HG03342 (cell line): ENCODE measurements around the gene GOLPH3.
"Not testable (repeated sequence)": the region's sequence is repeated elsewhere in the genome, so short reads cannot be mapped to it uniquely, and the experiment has no call there.

ENCODE experiments used
- ATAC-seq: cut with Tn5 transposase; IDR thresholded peaks from one replicate; pipeline ENCODE4 v1.9.1; 2021; ENCODE audit warnings: mild to moderate bottlenecking, moderate library complexity; ENCODE audit not compliant: unreplicated experiment

Gene GOLPH3

DNA sequence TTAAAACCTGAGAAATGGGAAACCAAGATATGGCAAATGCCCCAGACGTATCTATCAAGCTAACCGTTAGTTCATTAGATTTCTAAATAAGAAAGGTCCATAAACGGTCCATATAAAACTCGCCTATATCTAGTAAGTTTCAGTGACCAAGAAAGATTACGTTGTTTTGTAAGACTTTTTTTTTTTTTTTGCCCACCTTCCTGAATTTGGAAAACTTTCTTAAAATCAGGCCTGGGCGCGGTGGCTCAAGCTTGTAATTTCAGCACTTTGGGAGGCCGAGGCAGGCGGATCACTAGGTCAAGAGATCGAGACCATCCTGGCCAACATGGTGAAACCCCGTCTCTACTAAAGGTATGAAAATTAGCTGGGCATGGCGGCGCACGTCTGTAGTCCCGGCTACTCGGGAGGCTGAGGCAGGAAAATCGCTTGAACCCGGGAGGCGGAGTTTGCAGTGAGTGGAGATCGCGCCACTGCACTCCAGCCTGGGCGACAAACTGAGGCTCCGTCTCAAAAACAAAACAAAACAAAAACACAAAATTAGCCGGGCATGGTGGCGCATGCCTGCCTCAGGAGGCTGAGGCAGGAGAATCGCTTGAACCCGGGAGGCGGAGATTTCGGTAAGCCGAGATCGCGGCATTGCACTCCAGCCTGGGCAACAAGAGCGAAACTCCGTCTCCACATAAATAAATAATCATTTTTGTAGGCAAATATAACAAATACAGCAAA is 1.8 kb downstream of the GOLPH3 start:
- not testable (repeated sequence) for ATAC-seq

DNA sequence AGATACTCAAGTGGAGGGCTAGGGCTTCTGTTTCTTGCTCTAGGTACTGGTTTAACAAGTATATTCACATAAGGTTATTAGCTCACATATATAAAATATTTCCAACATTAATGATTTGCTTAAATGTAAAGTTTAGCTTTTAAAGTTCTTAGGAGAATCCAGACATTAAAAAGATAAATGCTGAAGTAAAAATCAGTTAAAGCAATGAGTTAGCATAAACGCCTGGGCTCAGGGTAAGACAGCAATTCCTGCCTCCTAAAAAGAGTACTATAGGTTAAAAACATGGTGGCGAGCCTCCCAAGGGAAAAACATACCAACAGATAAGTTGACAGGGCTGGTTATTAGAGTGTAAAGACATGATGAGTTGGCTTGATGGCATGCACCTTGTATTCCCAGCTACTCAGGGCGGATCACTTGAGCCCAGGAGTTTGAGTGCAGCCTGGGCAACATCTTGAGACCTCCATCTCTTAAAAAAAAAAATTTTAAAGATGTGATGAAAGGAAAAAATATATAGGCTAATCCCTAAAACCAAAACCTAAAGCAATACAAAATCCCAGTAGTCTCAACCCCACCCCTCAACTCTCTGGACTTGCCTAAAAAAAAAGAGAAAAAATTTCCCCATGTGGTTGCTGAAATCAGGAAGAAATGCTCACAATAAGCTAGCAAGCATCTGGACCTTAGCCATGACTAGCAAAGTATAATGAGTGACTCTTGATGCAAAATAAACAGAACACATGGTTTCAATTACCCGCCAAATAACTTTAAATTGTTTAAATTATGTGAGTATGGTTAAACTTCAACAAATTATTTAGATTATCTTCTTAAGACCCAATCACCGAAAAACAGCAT is 3.6 kb downstream of the GOLPH3 start:
- ATAC-seq: no peak

DNA sequence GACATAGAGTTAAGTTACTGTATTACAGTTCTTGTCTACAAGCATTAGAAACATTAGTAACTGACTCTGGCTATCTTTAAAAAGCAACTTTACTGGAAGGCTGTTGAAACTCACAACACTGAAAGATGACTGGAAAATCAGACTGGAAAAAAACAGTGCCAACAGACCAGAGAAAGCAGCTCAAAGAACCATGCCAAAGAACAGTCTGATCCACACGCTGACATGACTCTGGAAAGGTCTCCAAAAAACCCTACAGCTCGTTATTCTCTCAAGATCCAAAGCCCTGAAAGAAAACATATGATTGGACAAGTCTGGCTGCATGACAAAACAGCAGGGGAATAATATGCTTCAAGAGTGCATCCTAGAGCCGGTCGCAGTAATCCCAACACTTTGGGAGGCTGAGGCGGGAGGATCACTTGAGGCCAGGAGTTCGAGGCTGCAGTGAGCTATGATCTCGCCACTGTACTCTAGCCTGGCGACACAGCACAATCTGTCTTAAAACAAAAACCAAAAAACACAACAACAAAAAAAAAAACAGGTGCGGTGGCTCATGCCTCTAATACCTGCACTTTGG is 5.6 kb downstream of the GOLPH3 start:
- no peak for ATAC-seq

DNA sequence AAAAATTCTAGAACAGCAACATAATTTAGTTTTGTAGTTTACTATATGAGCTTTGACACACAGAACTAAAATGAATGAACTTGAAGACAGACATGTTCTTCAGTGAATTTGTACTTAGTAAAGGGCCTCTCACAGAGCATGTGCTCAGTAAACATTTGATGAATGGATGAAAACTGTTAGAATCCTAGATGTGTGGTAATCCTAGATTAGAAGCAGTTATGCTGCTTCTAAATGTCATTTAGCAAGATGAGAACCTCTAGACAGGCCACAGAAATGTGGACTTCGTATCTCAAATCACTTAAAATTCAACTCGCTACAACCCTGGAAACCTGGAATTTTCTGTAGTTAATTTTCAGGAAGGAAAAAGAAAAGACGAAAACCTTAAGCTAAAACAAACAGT is 8.5 kb downstream of the GOLPH3 start:
- no peak for ATAC-seq

DNA sequence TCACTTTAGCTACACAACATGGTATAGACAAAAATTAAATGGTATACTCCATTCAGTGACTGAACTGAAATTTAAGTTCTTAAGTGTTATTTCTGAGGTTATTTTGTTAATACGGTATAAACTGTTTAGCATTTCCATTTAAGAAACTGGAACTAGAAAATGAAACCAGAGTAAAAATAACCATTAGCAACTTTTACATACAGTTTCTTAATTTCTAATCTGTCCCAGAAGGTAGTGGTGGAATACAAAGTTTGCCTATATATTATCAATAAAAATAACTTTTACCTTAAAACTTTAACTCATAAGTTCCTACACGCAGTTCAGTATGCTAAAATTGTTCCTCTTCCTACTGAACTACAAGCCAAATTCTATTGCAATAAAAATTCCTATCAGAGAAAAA is 10.3 kb downstream of the GOLPH3 start:
- ATAC-seq: peak; percentile 41

DNA sequence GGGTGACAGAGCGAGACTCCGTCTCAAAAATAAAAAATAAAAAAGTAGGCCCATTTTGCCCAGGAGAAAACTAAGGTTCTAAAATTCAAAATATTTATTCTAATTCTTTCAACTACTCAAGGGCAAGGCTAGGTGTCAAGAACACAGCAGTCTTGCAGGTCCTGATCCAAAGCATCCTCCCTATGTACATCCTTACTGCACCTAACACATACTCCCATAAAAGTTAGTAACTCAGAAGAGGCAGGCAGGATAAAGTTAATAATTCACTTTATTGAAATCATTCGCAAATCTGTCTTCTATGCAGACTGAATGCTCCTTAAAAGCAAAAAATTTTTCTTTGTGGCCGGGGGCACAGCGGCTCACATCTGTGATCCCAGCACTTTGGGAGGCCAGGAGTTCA is 11.1 kb downstream of the GOLPH3 start:
- ATAC-seq: no peak

DNA sequence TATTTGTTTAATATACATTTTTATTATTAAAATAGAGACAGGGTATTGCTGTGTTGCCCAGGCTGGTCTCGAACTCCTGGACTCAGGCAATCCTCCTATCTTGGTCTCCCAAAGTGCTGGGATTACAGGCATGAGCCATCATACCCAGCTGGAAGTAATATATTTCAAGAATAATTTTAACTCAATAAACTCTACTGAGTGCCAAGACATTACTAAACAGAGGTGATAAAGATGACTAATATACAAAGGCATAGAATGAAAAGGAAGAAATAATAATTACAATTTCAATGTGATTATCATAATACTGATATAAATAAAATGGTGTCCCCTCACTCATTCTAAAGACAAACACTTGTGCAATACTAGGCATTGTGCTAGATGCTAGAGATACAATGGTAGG is 13.9 kb downstream of the GOLPH3 start:
- ATAC-seq: no peak

DNA sequence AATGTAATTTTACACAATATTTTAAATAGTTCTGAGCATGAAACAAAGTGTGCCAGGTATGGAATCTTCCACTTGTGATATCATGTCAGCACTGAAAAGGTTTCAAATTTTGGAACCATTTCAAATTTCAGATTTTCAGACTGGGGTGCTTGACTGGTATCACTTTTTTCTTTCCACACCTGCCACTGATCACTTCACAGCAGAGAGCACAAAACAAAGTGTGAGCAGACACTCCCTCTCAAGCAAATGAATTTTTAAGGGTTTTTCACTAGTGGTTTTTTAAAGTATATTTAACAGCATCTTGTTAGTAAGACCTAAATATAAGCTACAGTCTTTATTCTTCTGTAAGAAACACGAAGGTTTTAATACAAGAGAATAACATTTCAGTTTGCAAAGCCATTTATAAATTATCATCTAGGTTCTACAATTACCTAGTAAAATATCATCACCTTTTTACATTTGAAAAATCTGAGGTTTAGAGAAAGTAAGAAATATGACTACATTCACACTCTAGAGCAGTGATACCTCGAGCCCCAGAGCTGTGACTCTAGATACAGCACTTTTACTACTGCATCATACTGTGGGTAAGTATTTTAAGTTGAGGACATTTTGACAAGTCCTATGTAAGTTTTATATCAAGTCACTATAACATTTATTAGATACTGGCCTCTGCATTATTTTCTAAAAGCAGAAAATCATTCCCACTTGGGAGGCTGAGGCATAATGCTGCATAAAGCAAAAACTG is 14.6 kb downstream of the GOLPH3 start:
- ATAC-seq: no peak

DNA sequence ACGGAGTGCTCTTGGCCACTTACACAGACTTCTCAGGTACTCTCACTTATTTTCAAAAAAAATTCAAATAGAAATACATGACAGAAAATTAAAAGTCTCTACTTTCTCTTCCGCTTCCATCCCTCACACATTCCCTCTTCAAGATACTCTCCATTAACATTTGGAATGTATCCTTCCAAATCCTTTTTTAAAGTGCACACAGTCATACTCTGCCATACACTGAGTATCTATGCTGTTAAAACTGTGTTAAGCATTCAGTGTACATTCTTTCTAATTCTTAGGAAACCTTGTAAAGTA is 15.5 kb downstream of the GOLPH3 start:
- no peak for ATAC-seq

DNA sequence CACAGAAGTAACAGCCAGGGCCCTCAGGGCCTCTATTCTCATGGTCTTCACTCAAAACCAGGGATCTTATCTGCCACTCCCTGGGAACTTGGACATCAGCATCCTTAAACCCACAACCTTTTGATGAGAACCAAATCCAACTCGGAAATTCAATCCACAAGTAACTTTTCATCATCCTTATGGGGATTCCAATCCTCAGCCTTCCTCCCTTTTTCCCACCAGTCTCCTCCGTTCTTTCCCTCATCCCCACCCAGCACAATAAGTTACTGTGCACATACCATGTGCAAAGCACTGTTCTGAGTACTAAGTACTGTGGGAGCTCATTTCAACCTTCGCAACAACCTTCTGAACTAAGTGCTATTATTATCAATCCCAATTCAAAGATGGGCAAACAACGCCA is 17.0 kb downstream of the GOLPH3 start:
- ATAC-seq: no peak

DNA sequence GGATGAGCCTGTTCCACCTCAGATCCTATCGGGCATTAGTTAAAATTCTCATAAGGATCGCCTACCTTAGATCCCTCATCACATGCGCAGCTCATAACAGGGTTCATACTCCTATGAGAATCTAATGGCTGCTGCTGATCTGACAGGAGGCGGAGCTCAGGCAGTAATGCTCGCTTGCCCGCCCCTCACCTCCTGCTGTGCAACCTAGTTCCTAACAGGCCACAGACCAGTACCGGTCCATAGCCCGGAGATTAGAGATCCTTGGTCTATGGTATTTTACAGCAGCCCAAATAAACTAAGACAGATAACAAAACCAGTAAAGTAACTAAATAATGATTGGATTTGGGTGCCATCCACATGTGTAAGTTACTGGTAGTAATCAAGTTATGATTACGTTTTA is 17.5 kb downstream of the GOLPH3 start:
- no peak for ATAC-seq

DNA sequence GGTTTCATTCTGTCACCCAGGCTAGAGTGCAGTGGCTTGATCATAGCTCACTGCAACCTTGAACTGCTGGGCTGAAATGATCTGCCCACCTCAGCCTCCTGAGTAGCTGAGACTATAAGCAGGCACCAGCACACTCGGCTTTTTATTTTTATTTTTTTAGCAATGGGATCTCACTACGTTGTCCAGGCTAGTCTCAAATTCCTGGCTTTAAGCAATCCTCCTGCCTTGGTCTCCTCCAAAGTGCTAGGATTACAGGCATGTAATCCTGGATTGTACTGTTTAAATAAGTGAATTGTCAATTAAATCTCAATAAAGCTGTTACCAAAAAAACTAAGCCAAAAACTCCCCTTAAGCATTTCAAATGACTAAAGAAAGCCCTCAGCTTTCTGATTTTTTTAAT is 18.9 kb downstream of the GOLPH3 start:
- no peak for ATAC-seq

DNA sequence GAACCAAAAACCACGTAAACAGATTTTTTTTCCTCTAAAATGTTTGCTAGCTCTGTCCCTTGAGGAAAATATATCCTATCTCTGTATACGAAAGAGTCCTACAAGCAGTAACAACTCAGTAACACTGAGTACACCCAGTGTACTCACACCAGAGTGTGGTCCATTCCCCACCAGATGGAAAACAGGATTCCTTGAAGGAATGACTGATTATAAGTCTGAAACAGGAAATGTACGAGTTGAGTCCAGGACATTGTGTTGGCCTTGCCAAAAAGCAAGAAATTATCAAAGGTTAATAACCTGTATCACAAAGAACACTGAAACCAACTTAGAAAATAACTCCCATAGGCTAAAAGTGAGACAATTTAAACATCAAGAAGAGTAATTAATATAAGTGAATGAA is 20.4 kb downstream of the GOLPH3 start:
- ATAC-seq: no peak

DNA sequence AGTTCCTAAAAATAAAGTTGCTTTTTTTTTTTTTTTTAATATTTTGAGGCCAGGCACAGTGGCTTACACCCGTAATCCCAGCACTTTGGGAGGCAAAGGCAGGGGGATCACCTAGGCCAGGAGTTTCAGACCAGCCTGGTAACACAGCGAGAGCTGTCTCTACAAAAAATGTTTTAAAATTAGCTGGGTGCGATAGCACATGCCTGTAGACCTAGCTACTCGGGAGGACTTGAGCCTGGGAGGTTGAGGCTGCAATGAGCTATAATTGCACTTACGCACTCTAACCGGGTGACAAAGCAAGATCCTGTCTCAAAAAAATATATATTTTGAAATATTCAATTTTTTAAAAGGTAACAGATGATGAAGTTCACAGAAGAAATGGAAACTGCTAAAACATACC is 22.9 kb downstream of the GOLPH3 start:
- no peak for ATAC-seq

DNA sequence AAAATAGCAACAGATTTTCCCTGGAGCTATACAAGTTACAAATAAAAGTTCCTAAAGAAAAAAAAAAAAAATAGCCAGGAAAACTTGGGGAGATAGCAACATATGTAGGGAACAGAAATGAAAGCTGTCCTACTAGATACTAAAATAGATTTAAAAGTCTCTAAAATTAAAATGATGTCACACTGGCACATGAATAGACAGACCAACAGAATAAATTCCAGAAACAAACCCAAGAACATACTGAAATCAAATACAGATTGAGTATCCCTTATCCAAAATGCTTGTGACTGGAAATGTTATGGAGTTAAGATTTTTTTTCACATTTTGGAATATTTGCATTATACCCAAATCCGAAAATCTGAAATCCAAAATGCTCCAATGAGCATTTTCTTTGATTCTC is 23.8 kb downstream of the GOLPH3 start:
- ATAC-seq: no peak

DNA sequence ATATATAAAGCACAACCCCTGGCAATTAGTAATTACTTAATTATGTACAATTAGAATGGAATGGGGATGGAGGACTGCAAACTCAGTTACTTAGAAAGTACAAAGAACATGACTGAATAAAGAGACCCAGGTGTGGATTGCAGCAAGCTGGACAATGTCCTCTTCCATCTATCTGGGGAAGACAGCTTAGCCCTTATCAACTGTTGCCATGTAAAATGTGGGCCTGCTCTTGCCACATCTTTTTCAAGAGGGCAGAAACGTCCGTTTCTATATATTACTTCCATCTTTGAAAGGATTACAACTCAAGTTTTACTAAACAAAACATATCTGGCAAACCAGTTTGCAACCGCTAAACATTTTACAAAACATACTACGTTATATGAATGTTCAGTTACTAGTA is 26.2 kb downstream of the GOLPH3 start:
- ATAC-seq: no peak

DNA sequence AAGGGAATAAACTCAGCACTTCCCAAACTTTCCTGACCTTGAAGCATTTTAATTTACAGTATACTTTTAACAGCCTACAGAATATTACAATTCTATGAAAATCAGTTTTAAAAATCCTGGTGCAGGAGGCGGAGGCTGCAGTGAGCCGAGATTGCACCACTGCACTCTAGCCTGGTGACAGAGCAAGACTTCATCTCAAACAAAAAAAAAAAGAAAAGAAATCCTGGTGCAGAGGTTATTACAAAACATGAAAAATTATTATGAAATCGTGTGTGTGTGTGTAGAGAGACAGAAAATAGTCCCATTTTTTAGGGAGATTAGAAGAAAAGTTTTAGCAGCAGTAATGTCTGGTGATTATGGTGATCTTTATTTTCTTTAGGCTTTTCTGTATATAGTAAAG is 26.9 kb downstream of the GOLPH3 start:
- ATAC-seq: no peak

DNA sequence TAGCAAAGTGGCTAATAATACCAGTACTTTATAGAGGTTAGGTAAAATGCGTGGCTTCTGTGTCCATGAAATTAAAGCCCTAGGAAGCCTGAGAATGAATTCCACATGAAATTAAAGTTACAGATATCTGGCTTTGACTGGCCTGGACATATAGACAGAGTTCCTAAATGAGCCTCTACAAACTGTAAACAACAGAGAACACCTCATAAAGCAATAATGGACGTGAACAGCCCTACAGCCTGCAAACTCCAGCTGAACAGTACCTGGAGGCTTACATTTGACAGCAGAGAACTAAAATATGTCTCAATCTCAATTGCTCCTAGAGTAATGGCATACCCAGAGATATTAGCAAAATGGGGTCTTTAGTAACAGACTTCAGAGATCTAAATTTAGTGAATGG is 28.7 kb downstream of the GOLPH3 start:
- ATAC-seq: no peak

DNA sequence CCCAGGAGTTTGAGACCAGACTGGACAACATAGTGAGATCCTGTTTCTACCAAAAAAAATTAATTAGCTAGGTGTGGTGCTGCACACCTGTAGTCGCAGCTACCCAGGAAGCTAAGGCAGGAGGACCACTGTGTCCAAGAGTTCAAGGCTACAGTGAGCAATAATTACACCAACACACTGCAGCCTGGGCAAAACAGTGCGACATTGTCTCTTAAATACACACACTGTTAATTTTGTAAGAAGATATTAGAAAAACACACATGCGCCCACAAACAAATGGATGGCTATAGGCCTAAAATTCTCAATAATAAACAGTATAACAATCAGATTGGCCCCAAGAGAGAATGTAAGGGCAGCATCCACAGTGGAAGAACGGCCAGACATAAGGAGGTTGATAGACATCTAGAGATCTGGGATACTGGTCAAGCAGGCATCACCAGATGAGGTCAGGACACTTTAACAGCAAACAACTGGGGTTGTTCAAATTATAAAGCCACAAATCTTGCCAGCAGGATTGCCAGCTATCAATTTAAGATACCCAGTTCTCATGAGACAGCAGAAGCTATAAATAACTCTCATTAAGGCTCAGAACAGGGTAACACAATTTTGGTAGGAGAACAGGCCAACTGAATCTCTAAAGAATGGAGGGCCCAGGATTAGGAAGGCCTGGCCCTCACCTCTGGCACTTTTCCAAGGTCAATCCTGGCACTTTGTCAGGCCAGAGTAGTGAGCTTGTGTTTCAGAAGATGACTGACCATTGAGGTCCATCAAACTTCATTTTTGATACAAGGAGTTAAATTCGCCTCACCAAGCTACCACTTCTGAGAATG is 29.5 kb downstream of the GOLPH3 start:
- ATAC-seq: no peak

DNA sequence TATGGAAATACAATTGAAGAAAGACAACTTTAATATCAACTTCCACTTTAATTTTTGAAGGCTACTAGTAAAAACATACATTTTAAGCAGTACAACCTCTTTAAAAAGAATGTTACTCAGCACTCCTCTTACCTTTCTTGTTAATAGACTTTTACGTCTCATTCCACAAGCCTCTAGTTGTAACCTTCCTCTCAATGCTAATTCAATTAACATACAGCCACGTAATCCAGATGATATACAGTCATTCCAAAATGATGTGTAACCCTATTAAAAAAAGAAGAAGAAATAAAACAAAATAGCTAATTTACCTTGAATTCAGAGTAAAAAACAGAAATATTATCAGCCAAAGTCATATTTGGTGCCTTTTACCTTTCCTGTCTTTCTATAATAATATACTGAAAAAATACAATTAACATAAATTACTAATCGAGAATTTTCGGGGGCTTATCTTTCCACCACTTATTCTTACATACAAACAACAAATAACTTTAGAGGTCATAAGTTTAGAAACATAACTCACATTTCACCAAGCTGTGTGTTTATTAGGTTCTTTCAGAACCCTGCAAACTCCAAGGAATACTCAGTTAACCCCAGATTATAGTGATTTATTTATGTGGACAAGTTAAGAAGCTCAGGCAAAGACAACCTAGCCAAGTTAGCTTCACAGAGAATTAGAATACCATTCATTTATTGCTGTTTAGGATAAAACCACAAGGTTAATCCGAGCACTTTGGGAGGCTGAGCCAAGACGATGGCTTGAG is 30.3 kb downstream of the GOLPH3 start:
- no peak for ATAC-seq
